ENCODE results near the gene LIMK2. TPM values are rescaled to one million over a fixed set of nuclear protein-coding genes. Genes with fewer than 3 reads are reported as not detected.

LIMK2 gene
- total and polyA plus RNA-seq, 10 of the 15 experiments (the other 5 are each of a cell fraction or from before 2014, with no cell fraction given) = 2.9 to 40.4 (median 26.7) TPM

- no peaks in the 10 kb centered on the region for H3K36me3 ChIP-seq (ENCODE audit: control insufficient read depth in 2 of 2, insufficient read depth in 2 of 2, low read length in 1 of 2)
- TF ChIP-seq BCLAF1 (IDR thresholded peaks at IDR 0.05) = no peak
- TF ChIP-seq MAX (IDR thresholded peaks at IDR 0.05; ENCODE audit: low read depth, low read length) = no peak
- no peak for TF ChIP-seq ETV6 (conservative IDR thresholded peaks at IDR 0.05 in 1 of 2, IDR thresholded peaks at IDR 0.05 in 1 of 2; ENCODE audit: borderline replicate concordance in 1 of 2, low read depth in 1 of 2)
- TF ChIP-seq PAX8 (IDR thresholded peaks at IDR 0.05) = no peak
- no peak for TF ChIP-seq SMAD5 (IDR thresholded peaks at IDR 0.05; ENCODE audit: low read depth)
- no peak for TF ChIP-seq E2F8 (IDR thresholded peaks at IDR 0.05; ENCODE audit: low read depth, partially characterized antibody)
- no peak for TF ChIP-seq MTA2 (IDR thresholded peaks at IDR 0.05; ENCODE audit: low read depth)
- TF ChIP-seq CEBPB (IDR thresholded peaks at IDR 0.05; ENCODE audit: borderline replicate concordance in 1 of 2, low read depth in 2 of 2, low read length in 2 of 2) = no peak
- TF ChIP-seq MEF2A (IDR thresholded peaks at IDR 0.05; ENCODE audit: insufficient read depth, low read depth, low read length) = no peak
- no peak for TF ChIP-seq BHLHE40 (IDR thresholded peaks at IDR 0.05; ENCODE audit: borderline replicate concordance in 1 of 2, low read depth in 2 of 2, low read length in 1 of 2)
- no peak for TF ChIP-seq ZBTB4 (CRISPR knock-in tag; IDR thresholded peaks at IDR 0.05)
- H4K20me1 ChIP-seq (ENCODE audit: control insufficient read depth, insufficient read depth) = no peaks in the 10 kb centered on the region
- no peak overlapping the region for H3K27ac ChIP-seq (ENCODE audit: control insufficient read depth, insufficient read depth)
- SMC1A ChIA-PET (ENCODE audit: uncharacterized antibody, unreplicated experiment) = interaction anchor here (0.7 to 1.6 kb wide), 6 partner anchors 9 to 144 kb away, joined by 3 to 4 read pairs (median 3); partner anchors contain the start of gene PIK3IP1
- CTCF ChIA-PET = interaction anchor here (1.1 to 10.4 kb wide), 3 partner anchors 10 to 194 kb away, joined by 4 to 91 read pairs (median 11); partner anchors contain the start of gene PIK3IP1
- no peaks in the 10 kb centered on the region for H3K27me3 ChIP-seq (replicated peaks in 1 of 2; ENCODE audit: control insufficient read depth in 2 of 2, insufficient read depth in 2 of 2, low read length in 1 of 2)
- no peak for ATAC-seq
- no peak overlapping the region for H2AFZ ChIP-seq (ENCODE audit: control insufficient read depth, low read depth, low read length)
- H3K9ac ChIP-seq (ENCODE audit: control insufficient read depth, insufficient read depth, low read length) = no peak overlapping the region
- RAD21 ChIA-PET (ENCODE audit: unreplicated experiment) = interaction anchor here (1.0 kb wide), 1 partner anchor 12 kb away, joined by 4 read pairs; no protein-coding TSS in a partner anchor
- FAIRE-seq = no peak
- BruUV-seq (replicated peaks) = no TSS peak
- no peak overlapping the region for H3K4me2 ChIP-seq (ENCODE audit: control insufficient read depth, insufficient read depth)
- H3K79me2 ChIP-seq (ENCODE audit: control insufficient read depth, insufficient read depth, low read length) = no peaks in the 10 kb centered on the region
- no peak for DNase-seq (ENCODE audit: low read depth, low spot score)
- peaks cover 7% of the 10 kb centered on the region for H3K4me1 ChIP-seq (ENCODE audit: control insufficient read depth, insufficient read depth, low read length)
- POLR2A ChIA-PET = interaction anchor here (0.5 to 1.0 kb wide), 3 partner anchors 8 to 336 kb away, joined by 3 to 4 read pairs (median 3); no protein-coding TSS in a partner anchor
- in situ Hi-C loops (cut with MboI) (no loop called here), intact Hi-C loops (cut with micrococcal nuclease; ENCODE audit: unreplicated experiment) (no loop called here)
- no peaks in the 10 kb centered on the region for H3K9me3 ChIP-seq (replicated peaks; ENCODE audit: control insufficient read depth, insufficient read depth, low read length)
- H3K4me3 ChIP-seq = no peak overlapping the region
Observed at GRCh38 chr22:31302006-31302405, 89.9 kb downstream of the LIMK2 start.

All from GM12878 (cell line).